Glutamatergic neuron (in vitro differentiated cells): ENCODE results near the gene CCDC92. TPM values are rescaled to one million over a fixed set of nuclear protein-coding genes. Genes with fewer than 3 reads are reported as not detected.
A peak's percentile ranks its signal among the peaks of the same experiment; 100 is the strongest.

Experiments used
- DNase-seq: peaks from one replicate; pipeline ENCODE4 v3.0.0; 2022
- H3K27ac Mint-ChIP-seq: one replicate; pipeline ENCODE4 v1.8.0; 2020; ENCODE audit warnings: mild to moderate bottlenecking, mixed read lengths, inconsistent platforms; ENCODE audit not compliant: unreplicated experiment
- H3K27me3 Mint-ChIP-seq: one replicate; pipeline ENCODE4 v1.8.0; 2020; ENCODE audit warnings: mild to moderate bottlenecking, moderate library complexity, mixed read lengths, inconsistent platforms; ENCODE audit not compliant: unreplicated experiment
- H3K36me3 Mint-ChIP-seq: one replicate; pipeline ENCODE4 v1.8.0; 2020; ENCODE audit warnings: mild to moderate bottlenecking, mixed read lengths, inconsistent platforms; ENCODE audit not compliant: unreplicated experiment
- H3K4me1 Mint-ChIP-seq: one replicate; pipeline ENCODE4 v1.8.0; 2020; ENCODE audit warnings: mild to moderate bottlenecking, low read depth, mixed read lengths, inconsistent platforms; ENCODE audit not compliant: unreplicated experiment
- H3K4me3 Mint-ChIP-seq: one replicate; pipeline ENCODE4 v1.8.0; 2020; ENCODE audit warnings: mild to moderate bottlenecking, mixed read lengths, inconsistent platforms; ENCODE audit not compliant: unreplicated experiment
- H3K9me3 Mint-ChIP-seq: one replicate; pipeline ENCODE4 v1.8.0; 2020; ENCODE audit warnings: mild to moderate bottlenecking, moderate library complexity, mixed read lengths, inconsistent platforms; ENCODE audit not compliant: unreplicated experiment
- CTCF ChIP-seq: fragments of 200-600 bp; sonication (generic); IDR thresholded peaks from one replicate; pipeline ENCODE4 v1.5.0; 2021; ENCODE audit not compliant: partially characterized antibody, unreplicated experiment
- total RNA-seq: library from RNA; stranded (reverse); fragmentation: NEBNext Ultra II Directional; extraction: Animal tissue kit (Norgen Biotek cat#: 25700); gene quantifications from one replicate; pipeline ENCODE4 v1.2.1, GENCODE V29; 2021; ENCODE audit not compliant: unreplicated experiment

The CCDC92 gene
- total RNA-seq, 1 donor from 2014 or later: 96.2 TPM

DNA sequence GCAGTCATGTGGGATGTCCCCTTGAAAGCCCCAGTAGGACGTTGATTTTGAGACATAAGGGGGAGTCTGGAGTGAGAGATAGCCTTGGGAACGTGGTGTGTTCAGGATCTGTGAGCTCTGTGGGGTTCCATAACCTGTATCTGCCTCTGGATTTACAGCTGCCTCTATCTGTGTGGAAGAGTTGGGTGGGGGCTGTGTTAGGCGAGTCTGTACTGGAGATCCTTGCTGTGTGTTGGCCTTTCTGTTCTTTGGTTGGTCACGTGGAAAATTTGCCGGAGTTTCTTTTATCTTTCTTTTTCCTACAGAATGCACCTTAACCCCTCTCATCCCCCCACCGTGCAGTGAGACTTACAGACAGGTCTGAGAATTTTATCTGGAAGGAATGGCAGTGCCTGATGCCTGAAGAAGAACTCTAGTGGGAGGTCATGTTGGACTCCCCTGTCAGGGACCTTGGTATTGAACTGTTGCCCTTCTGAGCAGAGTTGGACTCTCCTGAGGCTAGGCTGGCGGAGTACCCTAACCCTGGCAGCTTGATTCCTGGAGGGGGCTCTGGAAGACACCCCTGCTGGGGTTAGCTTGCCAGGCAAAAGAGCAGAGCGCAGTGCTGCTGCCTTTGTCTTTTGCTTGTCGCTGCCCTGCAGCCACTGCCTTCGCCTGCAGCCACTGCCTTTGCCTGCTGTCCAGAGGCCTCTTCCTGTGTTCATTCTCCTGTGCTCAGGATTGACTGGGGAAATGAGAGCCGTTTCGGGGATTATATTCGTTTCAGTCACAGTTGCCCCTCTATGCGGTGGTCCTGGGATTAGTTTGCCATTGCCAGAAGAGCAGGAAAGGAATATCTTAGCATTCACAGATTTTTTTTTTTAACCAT is 34.4 kb upstream of the CCDC92 start:
- no peak for DNase-seq
- no peaks in the 10 kb centered on the region for H3K36me3 Mint-ChIP-seq
- peaks cover 5% of the 10 kb centered on the region for H3K9me3 Mint-ChIP-seq
- H3K4me1 Mint-ChIP-seq: peaks cover 28% of the 10 kb centered on the region
- no peaks in the 10 kb centered on the region for H3K27me3 Mint-ChIP-seq
- peak overlapping the region; percentile 31 for H3K4me3 Mint-ChIP-seq
- TF ChIP-seq CTCF: no peak
- peak overlapping the region; percentile 54 for H3K27ac Mint-ChIP-seq

GRCh38 chr12:124006085-124006845 is 33.6 kb upstream of the CCDC92 start:
- Mint-ChIP-seq H3K36me3 (no peaks in the 10 kb centered on the region), H3K4me1 (peaks cover 28% of the 10 kb centered on the region), H3K27ac (peak overlapping the region; percentile 64), H3K9me3 (peaks cover 5% of the 10 kb centered on the region), H3K27me3 (no peaks in the 10 kb centered on the region), H3K4me3 (peak overlapping the region; percentile 59)
- TF ChIP-seq CTCF: no peak
- DNase-seq: no peak

GRCh38 chr12:124004233-124004875 is 31.7 kb upstream of the CCDC92 start:
- H3K9me3 Mint-ChIP-seq: peaks cover 5% of the 10 kb centered on the region
- DNase-seq: no peak
- no peak for TF ChIP-seq CTCF
- no peak overlapping the region for H3K4me3 Mint-ChIP-seq
- H3K4me1 Mint-ChIP-seq: peaks cover 28% of the 10 kb centered on the region
- no peaks in the 10 kb centered on the region for H3K36me3 Mint-ChIP-seq
- no peak overlapping the region for H3K27ac Mint-ChIP-seq
- H3K27me3 Mint-ChIP-seq: no peaks in the 10 kb centered on the region

GRCh38 chr12:124002654-124003053 is 30.0 kb upstream of the CCDC92 start:
- H3K36me3 Mint-ChIP-seq: no peaks in the 10 kb centered on the region
- H3K27me3 Mint-ChIP-seq: no peaks in the 10 kb centered on the region
- H3K4me3 Mint-ChIP-seq: no peak overlapping the region
- no peak overlapping the region for H3K27ac Mint-ChIP-seq
- H3K9me3 Mint-ChIP-seq: peaks cover 5% of the 10 kb centered on the region
- H3K4me1 Mint-ChIP-seq: peaks cover 23% of the 10 kb centered on the region
- DNase-seq: no peak
- no peak for TF ChIP-seq CTCF
